Hepatic stellate cell (primary cell): ENCODE results near the gene MAB21L2.
A peak's percentile ranks its signal among the peaks of the same experiment; 100 is the strongest.
"Not testable (repeated sequence)": the region's sequence is repeated elsewhere in the genome, so short reads cannot be mapped to it uniquely, and the experiment has no call there.

ENCODE experiments used
- DNase-seq: peaks from one replicate; pipeline ENCODE4 v3.0.0; 2011; ENCODE audit warnings: low spot score

The MAB21L2 gene

DNA sequence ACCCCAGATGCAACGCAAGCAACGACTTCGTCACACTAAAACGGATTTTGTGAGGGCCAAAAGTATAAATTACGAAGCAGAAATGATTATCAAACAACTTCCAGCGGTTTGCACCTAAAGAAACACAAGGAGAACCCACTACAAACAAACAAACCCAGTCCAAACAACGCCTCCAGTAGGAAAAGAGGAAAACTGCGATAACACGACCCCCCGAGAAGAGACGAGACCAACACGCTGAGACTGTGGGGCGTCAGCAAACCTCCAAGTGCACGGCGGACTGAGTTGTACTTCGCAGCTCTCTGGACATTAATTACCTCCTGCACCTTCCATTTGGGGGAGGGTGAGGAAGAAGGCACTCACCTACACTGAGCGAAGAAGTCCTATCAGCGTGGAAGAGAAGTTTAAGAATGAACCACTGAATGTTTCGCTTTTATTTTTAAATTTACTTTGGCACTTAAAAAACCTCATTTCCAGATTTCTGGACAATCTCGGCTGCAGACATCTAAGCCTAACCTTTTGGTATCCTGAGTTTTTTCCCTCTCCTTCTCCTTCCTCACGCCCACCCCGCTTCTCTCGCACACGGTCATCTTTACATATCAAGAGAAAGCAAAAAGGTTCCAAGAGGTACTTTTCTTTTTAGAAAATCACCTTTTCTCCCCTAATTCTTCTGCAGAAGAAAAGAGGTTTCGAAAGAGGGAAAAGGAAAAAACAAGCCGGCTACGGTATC, at the start of gene MAB21L2:
MAB21L2 (plus strand) TSS at position 6 of the 727 bp plus-strand sequence. CDS start 879 bp downstream, outside the sequence.
- DNase-seq: no peak

DNA sequence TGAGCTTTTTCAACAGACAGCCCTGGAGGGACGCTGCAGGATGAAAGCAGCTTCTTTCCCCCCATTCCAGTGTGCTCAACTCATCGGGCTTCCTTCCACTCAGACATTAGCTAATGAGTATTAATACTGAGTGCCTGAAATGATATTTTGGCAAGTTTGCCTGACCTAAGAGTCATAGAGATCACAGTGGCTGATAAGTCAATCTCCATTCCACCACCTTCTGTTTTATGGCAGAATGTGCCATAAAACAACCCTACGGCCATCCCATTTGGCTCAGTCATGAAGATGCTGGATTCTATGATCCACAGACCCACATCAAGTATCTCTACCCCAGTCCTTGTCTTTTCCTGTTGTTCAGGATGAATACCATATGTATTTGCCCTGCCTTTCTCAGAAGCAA, 48.3 kb upstream of the MAB21L2 start:
- DNase-seq: no peak

DNA sequence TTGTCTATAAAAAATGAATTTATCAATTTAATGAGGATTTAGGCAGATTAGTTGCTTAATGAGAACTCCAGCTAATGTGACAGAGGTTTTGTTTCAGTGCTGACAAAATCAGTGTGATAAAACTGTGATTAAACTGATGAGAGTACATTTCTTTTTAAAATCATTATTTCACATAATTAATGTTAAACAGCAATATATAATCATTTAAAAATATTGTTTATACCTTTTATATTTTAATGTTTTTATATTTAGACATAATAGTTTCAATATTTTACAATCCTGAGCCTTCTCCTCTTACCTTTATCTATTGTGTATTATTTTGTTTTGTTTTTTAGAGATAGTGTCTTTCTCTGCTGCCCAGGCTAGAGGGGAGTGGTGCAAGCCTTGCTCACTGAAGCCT, 47.1 kb upstream of the MAB21L2 start:
- no peak for DNase-seq

DNA sequence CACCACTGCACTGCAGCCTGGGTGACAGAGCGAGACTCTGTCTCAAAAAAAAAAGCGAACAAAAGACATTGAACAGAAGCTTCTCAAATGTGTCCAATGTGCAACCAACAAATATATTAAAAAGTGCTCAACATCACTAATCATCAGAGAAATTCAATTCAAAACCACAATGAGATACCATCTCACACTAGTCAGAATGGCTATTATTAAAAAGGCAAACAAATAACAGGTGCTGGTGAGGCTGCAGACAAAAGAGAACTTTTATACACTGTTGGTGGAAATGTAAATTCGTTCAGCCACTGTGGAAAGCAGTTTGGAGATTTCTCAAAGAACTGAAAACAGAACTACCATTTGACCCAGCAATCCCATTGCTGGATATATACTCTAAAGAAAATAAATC, 44.0 kb upstream of the MAB21L2 start:
- not testable (repeated sequence) for DNase-seq

DNA sequence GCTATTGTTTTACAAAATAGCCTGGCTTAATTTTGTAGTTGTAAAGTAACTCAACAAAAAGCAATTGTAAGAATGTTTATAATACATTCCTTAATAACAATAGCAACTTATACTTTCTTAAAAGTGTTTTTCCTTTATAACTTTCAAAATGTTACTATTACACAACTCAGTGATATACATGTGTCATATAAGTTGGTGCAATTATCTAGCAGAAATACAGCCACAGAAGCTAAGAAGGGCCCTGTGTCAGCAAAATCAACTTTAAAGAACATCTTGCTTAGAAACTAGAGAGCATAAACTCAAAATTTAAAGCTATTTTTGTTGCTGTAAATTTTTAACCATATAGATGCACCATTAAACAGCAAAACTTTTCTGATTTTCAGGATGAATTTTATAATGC, 41.4 kb upstream of the MAB21L2 start:
- DNase-seq: no peak

DNA sequence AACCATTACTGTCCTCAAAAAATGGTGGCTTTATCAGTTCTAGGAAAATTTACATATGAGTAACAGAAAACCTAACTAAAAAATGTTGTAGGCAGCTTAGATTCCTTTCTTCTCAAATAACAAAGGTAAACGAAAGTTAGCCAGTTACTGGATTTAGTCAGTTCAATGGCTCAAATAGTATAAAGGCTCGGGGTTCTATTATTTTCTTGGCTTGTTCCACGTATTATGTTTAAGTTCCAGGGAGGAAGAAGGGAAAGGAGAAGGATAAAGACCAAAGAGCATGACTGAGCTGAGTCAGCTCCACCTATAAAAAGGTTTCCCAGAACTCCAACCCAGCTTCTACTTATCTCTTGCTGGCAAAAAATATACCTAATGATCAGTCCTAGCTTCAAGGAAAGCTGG, 41.0 kb upstream of the MAB21L2 start:
- DNase-seq: no peak

DNA sequence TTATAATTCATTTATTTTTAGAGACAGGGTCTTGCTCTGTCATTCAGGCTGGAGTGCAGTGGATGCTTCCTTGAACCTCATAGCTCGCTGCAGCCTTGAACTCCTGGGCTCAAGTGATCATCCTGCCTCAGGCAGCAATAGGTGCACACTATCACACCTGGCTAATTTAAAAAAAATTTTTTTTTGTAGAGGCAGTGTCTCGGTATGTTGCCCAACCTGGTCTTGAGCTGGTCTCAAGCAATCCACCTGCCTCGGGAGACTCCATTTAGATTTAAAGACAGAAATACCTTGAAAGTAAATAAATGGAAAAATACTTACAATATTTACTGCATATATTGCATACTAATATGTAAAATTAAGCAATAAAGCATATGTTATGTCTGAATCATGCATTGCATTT, 40.3 kb upstream of the MAB21L2 start:
- DNase-seq: no peak

DNA sequence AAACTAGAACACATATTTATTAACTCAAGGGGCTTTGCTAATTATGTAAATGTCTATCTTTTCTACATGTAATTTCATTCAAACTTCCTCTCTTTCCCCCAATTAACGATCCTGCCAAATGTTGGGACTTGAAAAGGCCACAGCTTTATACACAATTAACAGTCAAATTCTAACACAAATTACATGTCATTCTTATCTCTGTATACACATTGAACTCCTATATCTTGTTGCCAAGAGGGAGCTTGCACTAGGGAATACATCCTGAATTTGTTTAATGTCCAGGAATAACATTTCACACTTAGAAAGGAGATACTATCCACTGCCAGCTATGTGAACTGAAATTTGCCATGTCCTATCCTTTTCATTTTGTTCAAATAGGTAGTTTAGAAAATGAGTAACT, 38.9 kb upstream of the MAB21L2 start:
- DNase-seq: no peak

DNA sequence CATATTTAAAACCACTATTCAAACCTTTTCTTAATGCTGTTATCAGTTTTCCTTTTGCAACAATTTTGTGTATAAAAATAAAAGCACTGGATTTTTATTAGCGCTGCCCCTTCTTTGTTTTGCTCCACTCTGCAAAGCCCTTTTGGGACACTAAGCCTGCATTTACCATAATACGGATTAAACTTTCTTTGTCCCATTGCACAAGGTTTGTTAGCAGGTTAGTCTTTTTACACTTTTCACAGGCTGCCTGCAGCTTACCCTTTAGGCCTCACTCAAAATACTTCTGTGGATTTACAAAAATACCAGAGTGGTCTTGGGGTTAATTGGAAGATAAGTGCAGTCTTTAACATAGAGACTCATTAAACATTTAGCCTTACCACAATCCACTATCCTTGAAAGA, 35.7 kb upstream of the MAB21L2 start:
- no peak for DNase-seq

DNA sequence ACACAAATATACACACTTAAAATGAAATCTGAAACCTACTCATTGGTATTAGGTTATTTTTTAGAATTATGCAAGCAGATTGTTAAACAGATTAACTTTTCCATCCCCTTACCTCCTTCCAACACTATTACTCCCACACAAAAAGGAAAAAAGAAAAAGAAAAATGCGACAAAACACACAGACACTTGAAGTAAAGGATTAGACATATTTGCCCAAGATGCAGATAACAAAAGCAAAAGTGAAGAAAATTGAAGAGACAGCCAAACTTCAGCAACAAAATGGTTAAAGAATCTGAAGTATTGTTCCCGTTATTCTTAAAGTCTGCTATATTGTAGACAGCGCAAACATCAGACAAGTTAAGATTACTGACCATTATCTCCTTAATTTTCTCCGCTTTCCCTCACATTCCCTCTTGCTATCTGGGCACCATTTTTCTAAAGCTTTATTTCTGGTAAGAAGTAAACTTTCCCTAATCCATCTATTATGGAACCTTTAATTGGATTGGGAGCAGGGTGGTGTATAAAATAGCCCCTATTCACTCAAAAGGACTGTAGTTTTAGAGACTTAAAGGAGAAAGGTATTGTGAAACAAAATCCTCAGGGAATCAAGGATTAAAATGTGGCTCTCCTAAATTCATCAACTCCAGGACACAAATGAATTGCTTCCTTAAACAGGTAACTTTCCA, 34.7 kb upstream of the MAB21L2 start:
- DNase-seq: no peak

DNA sequence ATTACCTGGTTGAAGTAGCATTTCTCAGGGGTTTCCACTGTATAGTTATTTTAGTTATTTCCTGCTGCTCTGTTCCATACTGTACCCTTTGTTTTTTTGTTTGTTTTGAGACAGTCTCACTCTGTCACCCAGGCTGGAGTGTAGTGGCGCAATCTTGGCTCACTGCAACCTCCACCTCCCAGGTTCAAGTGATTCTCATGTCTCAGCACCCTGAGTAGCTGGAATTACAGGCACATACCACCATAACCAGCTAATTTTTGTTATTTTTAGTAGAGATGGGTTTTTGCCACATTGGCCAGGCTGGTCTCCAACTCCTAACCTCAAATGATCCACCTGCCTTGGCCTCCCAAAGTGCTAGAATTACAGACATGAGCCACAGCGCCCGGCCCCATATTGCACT, 24.1 kb upstream of the MAB21L2 start:
- not testable (repeated sequence) for DNase-seq

DNA sequence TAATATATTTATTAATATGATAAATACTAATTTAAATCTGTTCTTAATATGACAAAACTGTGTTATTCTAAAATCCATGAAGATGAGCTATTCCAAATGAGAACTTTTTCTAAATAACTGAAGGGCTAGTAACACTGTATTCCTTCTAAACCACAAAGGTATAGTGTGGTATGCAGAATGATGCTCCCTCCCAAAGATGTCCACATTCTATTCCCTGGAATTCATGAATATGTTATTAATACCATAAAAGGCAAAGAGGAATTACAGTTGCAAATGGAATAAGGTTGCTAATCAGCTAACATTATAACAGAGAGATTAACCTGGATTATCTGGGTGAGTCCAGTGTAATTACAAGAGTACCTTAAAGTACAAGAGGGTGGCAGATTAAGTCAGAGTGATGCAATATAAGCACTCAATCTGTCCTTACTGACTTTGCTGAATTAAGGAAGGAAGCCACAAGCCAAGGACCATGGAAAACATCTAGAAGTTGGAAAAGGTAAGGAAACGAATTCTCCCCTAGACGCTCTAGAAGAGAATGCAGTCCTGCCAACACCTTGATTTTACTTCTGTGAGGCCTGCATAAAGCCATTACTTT, 20.7 kb upstream of the MAB21L2 start:
- no peak for DNase-seq

DNA sequence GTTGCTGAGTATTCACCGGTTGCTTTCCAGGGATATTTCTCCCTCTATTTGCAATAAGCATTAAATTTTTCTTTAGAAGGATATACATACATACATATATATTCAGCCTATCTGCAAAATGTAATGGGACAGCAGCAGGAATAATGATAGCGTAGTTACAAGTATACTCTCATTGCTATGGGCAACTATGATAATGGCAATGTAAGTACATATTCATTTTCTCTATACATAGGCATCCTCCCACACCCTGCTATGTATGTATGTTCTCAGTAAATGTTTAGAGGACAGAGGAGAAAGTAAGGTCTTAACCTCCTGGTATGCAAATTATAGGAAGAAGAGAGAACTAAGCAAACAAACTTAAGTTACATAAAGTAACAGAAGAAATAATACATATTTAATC, 19.7 kb upstream of the MAB21L2 start:
- DNase-seq: no peak

DNA sequence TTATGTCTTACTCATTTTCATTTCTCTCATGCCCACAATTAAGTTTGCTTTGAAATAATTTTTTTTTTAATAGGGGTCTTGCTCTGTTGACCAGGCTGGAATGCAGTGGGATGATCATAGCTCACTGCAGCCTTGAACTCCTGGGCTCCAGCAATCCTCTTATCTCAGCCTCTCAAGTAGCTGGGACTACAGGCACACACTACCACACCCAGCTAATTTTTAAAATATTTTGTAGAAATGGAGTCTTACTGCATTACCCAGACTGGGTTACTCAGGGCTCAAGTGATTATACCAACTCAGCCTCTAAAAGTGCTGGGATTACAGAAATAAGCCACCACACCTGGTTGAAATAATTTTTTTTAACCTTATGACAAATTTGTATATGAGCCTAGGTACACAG, 19.2 kb upstream of the MAB21L2 start:
- no peak for DNase-seq

DNA sequence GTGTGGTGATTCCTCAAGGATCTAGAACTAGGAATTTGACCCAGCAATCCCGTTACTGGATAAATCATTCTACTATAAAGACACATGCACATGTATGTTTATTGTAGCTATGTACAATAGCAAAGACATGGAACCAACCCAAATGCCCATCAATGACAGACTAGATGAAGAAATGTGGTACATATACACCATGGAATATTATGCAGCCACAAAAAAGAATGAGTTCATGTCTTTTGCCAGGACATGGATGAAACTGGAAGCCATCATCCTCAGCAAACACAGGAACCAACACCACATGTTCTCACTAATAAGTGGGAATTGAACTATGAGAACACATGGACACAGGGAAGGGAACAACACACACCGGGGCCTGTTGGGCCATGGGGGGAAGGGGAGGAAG, 17.0 kb upstream of the MAB21L2 start:
- DNase-seq: not testable (repeated sequence)

DNA sequence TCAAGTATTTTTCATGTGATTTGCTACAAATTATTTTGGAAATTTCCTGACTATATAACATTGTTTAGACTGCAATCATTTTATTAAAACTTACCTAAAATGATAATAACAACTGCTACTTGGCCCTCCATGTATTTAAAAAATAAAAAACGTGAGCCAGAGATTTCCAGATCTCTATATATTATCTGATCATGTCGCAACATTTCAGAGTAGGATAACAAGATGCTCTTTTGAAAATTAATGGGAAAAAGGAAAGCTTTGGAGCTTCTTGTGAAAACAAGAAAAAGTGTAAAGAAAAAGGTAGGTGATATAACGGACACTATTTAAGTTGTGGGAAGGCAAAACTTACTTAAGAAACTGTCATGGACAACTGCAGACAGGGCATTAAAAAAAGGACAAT, 14.9 kb upstream of the MAB21L2 start:
- DNase-seq: no peak

DNA sequence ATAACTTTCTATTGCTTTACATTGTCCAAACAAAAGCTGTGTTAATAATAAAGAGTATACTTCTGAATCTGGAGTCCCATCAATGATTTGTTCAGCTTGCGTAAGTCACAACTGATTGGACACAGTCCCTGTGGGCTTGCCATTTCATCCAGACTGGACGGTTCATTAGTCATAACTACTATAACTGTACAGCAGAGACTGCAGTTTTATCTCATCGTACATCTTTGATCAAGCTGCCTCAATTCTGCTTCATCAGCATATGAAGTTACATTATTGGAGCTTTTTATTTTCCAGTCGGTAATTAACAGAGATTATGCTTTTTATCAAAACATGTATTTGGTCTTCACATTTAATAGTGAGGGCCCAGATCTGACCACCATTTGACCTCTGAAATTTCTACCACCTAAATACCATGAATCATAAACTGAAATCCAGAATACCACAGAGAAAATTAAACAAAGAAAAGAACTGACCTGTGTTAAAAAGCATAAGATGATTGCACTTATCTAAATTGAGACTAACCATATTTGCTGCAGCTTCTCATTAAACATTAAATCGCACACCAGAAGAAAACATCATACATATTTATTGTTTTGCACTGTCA, 12.5 kb upstream of the MAB21L2 start:
- peak; percentile 14 for DNase-seq

DNA sequence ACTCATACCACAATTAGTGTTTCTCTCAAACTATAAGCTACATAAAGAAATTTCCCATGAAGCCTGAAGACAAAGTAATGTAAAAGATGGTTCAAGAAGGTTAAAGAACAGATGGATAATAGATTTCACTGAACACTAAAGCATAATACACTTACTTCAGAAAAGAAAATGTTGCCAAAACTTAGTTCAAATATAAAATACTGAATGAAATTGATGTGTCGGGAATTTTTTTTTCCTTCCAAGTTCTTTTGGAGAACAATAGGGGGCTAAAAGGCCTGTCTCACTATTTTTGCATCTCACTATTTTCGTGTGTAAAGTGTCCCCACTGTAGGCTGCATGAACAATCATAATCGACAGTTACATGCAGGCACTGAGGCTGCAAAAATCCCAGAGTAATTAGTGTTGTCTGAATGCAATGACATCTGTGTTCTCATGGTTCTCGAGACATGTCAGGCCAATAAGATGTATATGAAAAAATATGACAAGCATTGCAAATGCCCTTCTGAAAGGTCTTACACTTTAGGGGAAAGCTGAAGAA, 11.9 kb upstream of the MAB21L2 start:
- no peak for DNase-seq

DNA sequence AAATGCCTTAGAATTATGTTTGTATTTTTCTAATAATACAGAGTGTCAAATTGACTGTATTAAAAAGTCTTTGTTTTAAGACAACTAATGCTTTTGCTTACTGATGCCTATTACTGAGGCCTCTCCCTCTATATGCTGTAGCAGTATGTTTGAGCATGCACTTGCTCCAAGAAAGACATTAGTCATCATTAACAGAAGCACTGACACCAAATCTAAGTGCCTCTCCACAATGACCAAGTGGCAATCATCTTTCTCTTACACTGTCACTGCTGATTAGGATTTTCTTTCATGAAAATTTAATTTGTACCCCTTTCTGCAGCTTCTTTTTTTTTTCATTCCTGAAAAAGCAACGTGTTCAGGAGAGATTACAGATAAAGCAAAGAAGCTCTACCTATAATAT, 11.1 kb upstream of the MAB21L2 start:
- no peak for DNase-seq

DNA sequence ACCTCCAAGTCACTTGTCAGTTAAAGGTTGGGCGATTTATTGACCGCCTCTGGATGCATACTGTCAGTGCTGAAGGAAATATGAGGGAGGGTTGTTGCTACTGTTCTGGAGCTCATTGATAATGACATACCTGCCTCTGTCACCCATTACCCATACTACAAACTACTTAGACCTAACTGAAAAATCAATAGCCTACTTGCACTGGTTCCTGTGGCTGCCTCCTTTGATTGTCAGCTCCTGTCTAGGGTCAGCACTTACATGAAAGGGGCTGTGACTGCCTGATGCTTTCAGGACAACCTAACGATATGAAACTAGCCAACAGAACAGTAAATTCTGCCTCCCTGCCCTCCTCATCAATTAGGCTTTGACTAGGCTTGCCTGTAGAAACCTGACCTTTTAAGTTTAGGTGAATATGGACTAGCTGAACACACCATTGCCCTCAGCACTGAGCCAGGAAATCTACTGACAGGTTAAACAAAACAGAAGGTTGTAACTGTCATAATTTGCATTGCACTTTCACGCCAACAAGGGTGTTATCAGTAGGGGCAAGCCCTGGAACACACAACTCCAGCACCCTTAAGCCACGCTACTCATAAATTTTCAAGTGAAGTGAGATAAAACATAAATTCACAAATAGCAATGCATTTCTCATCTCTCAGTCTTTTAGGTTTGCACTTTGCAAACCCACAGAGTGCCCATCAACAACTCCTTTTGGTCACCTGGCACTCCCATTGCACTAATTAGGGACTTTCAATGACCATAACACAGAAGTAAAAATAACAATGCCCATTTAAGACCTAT, 9.0 kb upstream of the MAB21L2 start:
- no peak for DNase-seq

DNA sequence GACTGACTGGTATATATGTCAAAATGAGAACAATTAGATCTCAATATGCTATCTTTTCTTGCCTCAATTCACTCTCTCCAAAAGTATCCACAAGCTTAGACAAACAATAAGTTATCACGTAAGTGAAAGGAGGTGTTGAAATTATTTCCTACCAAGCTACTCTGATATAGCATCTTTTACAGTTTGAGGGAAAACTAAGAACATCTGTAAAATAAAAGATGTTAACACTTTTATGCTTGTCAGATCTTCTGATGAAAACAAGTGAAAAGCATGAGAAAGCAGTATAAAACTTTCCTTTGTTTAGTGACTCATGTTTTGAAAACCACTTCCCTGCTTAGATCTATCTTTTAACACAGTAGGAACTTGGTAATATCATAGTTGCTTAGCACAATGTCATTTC, 8.4 kb upstream of the MAB21L2 start:
- DNase-seq: no peak

DNA sequence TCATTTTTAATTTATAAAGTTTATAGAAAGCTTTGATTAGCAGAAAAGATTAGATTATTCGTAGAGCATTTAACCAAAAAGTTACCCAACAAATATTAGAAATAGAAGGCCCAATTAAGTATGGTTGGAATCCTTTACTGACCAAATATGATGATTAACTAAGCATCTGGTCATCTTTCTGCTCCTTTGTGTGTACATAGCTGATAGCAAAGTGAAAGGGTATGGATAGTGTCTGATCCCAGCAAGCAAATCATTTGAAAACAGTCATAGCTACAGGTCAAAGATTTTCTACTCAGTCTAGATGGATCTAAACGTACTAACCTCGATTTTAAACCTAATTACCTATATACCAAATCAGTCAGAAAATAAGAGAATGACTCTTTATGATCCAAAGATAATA, 7.3 kb upstream of the MAB21L2 start:
- no peak for DNase-seq
